ENCODE measurements around the gene DARS2.
"Not testable (repeated sequence)": the region's sequence is repeated elsewhere in the genome, so short reads cannot be mapped to it uniquely, and the experiment has no call there.

The DARS2 gene

GRCh38 chr1:173824315-173825081, at the start of gene DARS2, which contains the start of gene CENPL:
Gene DARS2 (plus strand): TSS chr1:173824673. CDS start chr1:173825230, 557 bp downstream.
Gene CENPL (minus strand): TSS chr1:173824883. CDS start chr1:173811299, 13,584 bp downstream.
- peak; percentile 98 for DNase-seq

GRCh38 chr1:173775578-173776226, 48.8 kb upstream of the DARS2 start:
- no peak for DNase-seq

GRCh38 chr1:173779936-173780335, 44.5 kb upstream of the DARS2 start:
- no peak for DNase-seq

GRCh38 chr1:173784997-173785396, 39.5 kb upstream of the DARS2 start:
- no peak for DNase-seq

- no peak for DNase-seq
These were observed 34.6 kb upstream of the DARS2 start for GRCh38 chr1:173789841-173790240.

GRCh38 chr1:173798078-173798477, 26.4 kb upstream of the DARS2 start:
- no peak for DNase-seq

GRCh38 chr1:173799995-173800394, 24.5 kb upstream of the DARS2 start:
- DNase-seq: not testable (repeated sequence)

GRCh38 chr1:173802961-173803360, 21.5 kb upstream of the DARS2 start:
- no peak for DNase-seq

GRCh38 chr1:173813654-173814053, 10.8 kb upstream of the DARS2 start:
- not testable (repeated sequence) for DNase-seq

- DNase-seq: no peak
These were observed 6.0 kb upstream of the DARS2 start for GRCh38 chr1:173818459-173818858.

- DNase-seq: no peak
These were observed 2.8 kb upstream of the DARS2 start for GRCh38 chr1:173821680-173822079.

GRCh38 chr1:173823781-173824314, 625 bp upstream of the DARS2 start:
- DNase-seq: no peak

- DNase-seq: no peak
These were observed 3.1 kb downstream of the DARS2 start for GRCh38 chr1:173827611-173828010.

- DNase-seq: no peak
These were observed 8.3 kb downstream of the DARS2 start for GRCh38 chr1:173832748-173833147.

- DNase-seq: no peak
These were observed 27.6 kb downstream of the DARS2 start for GRCh38 chr1:173852105-173852504.

GRCh38 chr1:173853074-173853473, 28.6 kb downstream of the DARS2 start:
- DNase-seq: no peak

GRCh38 chr1:173856014-173856413, 31.5 kb downstream of the DARS2 start:
- DNase-seq: no peak

GRCh38 chr1:173856903-173857302, 32.4 kb downstream of the DARS2 start:
- no peak for DNase-seq

GRCh38 chr1:173857363-173857917, 33.0 kb downstream of the DARS2 start:
- DNase-seq: no peak

- not testable (repeated sequence) for DNase-seq
These were observed 35.1 kb downstream of the DARS2 start for GRCh38 chr1:173859547-173859946.

GRCh38 chr1:173860065-173860464, 35.6 kb downstream of the DARS2 start:
- no peak for DNase-seq

GRCh38 chr1:173861731-173862145, 37.3 kb downstream of the DARS2 start:
- DNase-seq: no peak

- not testable (repeated sequence) for DNase-seq
These were observed 37.8 kb downstream of the DARS2 start for GRCh38 chr1:173862146-173862768.
